ENCODE results near the gene FANCE. TPM values are rescaled to one million over a fixed set of nuclear protein-coding genes. Genes with fewer than 3 reads are reported as not detected.

Gene FANCE
- total and polyA plus RNA-seq, 9 of the 15 experiments (the other 6 are each of a cell fraction or from before 2014, with no cell fraction given): 5.7 to 30.2 (median 17.0) TPM

DNA sequence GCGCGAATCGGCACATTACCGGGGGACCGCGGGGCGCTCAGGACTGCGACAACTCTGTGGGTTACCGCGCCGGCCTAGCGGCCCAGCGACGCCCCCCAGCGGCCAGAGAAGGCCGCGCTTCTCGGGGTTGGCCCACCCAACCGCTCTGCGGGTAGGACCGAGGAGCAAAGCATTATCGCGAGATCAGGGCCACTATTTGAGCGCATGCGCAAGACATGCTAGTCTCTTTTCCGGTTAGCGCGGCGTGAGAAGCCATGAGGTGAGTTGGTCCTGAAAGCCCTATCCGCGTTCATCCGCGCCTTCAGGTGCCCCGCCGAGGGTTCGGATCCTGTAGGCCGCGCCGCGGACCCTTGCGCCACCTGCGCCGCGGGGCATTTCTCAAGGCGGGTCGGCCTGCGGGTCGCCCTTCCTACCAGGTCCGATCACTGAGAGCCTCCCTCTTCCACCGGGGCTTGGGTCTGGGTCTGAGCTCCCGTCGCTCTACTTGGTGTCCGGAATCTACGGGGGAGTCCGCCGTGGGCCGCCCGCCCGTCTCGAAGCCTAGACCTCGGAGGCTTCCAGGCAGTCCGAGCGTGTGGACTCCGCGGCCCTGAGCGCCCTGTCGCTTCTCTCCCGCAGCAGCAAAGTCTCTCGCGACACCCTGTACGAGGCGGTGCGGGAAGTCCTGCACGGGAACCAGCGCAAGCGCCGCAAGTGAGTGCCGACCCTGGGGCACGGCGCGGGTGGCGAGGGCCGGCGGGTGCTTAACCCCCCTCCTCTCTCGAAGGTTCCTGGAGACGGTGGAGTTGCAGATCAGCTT lies 16.2 kb downstream of the FANCE start, which contains the start of gene RPL10A (continued):
- TF ChIP-seq CBX2 (IDR thresholded peaks at IDR 0.05; ENCODE audit: insufficient read depth, low read length, poor library complexity, severe bottlenecking) (no peak), ETV5 (CRISPR knock-in tag; IDR thresholded peaks at IDR 0.05; ENCODE audit: low read depth) (peak; percentile 81), ZEB2 (IDR thresholded peaks at IDR 0.05) (no peak), GATAD2B (IDR thresholded peaks at IDR 0.05; ENCODE audit: borderline replicate concordance) (no peak; the same call in 1 of the 2 replicates), NONO (IDR thresholded peaks at IDR 0.05; ENCODE audit: low read depth in 2 of 2, low read length in 1 of 2) (peak; percentile 68 to 85), NFXL1 (CRISPR knock-in tag; IDR thresholded peaks at IDR 0.05) (peak; percentile 70; the same call in 1 of the 2 replicates), CSDE1 (IDR thresholded peaks at IDR 0.05) (peak in 1 of 2 experiments; percentile 48; a peak in 1 of 4 replicates), RBM39 (optimal IDR thresholded peaks at IDR 0.05; ENCODE audit: low read depth, low read length) (peak; percentile 72), ERF (CRISPR knock-in tag; IDR thresholded peaks at IDR 0.05) (peak; percentile 19; the same call in 1 of the 2 replicates), ZNF668 (CRISPR knock-in tag; IDR thresholded peaks at IDR 0.05) (0 out of 2 replicates have a peak, but pooled peaks have one; percentile 27), SMAD1 (IDR thresholded peaks at IDR 0.05; ENCODE audit: low read depth, low read length, partially characterized antibody) (peak; percentile 97), BCOR (IDR thresholded peaks at IDR 0.05) (peak; percentile 55; the same call in 1 of the 2 replicates), BRD4 (IDR thresholded peaks at IDR 0.05) (peak; percentile 100), ESRRA (IDR thresholded peaks at IDR 0.05; ENCODE audit: borderline replicate concordance, low read depth) (peak; percentile 87), RBM15 (IDR thresholded peaks at IDR 0.05; ENCODE audit: insufficient read depth, low read length) (peak; percentile 67; the same call in 1 of the 2 replicates), MCM3 (IDR thresholded peaks at IDR 0.05) (no peak), HLTF (IDR thresholded peaks at IDR 0.05) (peak; percentile 68; the same call in 1 of the 2 replicates), RNF2 (IDR thresholded peaks at IDR 0.05) (peak; percentile 81), RFX7 (CRISPR knock-in tag; IDR thresholded peaks at IDR 0.05) (no peak), ZNF41 (CRISPR knock-in tag; conservative IDR thresholded peaks at IDR 0.05) (peak; percentile 62; the same call in 1 of the 2 replicates), MAZ (CRISPR knock-in tag; conservative IDR thresholded peaks at IDR 0.05 in 1 of 2, IDR thresholded peaks at IDR 0.05 in 1 of 2) (peak; percentile 80 to 94), ZFPM2 (CRISPR knock-in tag; IDR thresholded peaks at IDR 0.05) (0 out of 2 replicates have a peak, but pooled peaks have one; percentile 37), ZNF174 (CRISPR knock-in tag; IDR thresholded peaks at IDR 0.05) (no peak), MAFG (tag; conservative IDR thresholded peaks at IDR 0.05) (no peak), PPARD (CRISPR knock-in tag; IDR thresholded peaks at IDR 0.05) (no peak), C11orf30 (IDR thresholded peaks at IDR 0.05; ENCODE audit: low read depth) (peak; percentile 38), RBFOX2 (IDR thresholded peaks at IDR 0.05; ENCODE audit: low read depth, low read length) (peak; percentile 97), TAF1 (IDR thresholded peaks at IDR 0.05; ENCODE audit: control insufficient read depth, extremely low read depth, insufficient read depth, low read length, severe bottlenecking) (peak; percentile 100)
- TF ChIP-seq, protein P1, sequence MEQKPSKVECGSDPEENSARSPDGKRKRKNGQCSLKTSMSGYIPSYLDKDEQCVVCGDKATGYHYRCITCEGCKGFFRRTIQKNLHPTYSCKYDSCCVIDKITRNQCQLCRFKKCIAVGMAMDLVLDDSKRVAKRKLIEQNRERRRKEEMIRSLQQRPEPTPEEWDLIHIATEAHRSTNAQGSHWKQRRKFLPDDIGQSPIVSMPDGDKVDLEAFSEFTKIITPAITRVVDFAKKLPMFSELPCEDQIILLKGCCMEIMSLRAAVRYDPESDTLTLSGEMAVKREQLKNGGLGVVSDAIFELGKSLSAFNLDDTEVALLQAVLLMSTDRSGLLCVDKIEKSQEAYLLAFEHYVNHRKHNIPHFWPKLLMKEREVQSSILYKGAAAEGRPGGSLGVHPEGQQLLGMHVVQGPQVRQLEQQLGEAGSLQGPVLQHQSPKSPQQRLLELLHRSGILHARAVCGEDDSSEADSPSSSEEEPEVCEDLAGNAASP (IDR thresholded peaks at IDR 0.05): no peak
- TF ChIP-seq, protein P2, sequence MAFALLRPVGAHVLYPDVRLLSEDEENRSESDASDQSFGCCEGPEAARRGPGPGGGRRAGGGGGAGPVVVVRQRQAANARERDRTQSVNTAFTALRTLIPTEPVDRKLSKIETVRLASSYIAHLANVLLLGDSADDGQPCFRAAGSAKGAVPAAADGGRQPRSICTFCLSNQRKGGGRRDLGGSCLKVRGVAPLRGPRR (CRISPR knock-in tag; IDR thresholded peaks at IDR 0.05): 0 out of 2 replicates have a peak, but pooled peaks have one; percentile 46
